Measurements from ENCODE around the gene SH3RF3.

- TF ChIP-seq POLR2AphosphoS5 (IDR thresholded peaks at IDR 0.05; ENCODE audit: low read depth, low read length) (no peak), SIN3A (IDR thresholded peaks at IDR 0.05; ENCODE audit: borderline replicate concordance, insufficient read depth, low read length) (no peak), TAF1 (IDR thresholded peaks at IDR 0.05; ENCODE audit: borderline replicate concordance, insufficient read depth, low read length) (no peak)
Observed at GRCh38 chr2:109533823-109534222, 404.8 kb downstream of the SH3RF3 start.
